Measurements from ENCODE around the gene EPDR1.

DNA sequence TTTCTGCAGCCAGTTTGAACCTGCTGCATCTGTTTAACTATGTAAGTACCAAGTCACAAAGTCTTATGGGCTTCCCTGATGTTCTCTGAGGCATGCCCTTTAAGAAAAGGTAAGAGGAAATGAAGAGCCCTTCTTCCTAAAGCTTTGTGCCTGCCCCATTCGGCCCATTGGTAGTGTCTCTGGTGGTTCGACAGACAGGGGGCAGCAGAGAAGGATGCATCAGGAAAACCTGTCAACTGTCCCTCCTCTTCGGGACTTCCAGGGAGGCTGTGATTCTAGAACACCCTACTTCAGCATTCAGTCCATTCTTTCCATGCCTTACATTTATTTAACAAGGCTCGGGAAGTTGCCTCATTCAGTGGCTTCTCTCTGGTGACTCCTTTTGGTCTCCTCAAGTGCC is 1.9 kb upstream of the EPDR1 start:
- TF ChIP-seq, protein P1, sequence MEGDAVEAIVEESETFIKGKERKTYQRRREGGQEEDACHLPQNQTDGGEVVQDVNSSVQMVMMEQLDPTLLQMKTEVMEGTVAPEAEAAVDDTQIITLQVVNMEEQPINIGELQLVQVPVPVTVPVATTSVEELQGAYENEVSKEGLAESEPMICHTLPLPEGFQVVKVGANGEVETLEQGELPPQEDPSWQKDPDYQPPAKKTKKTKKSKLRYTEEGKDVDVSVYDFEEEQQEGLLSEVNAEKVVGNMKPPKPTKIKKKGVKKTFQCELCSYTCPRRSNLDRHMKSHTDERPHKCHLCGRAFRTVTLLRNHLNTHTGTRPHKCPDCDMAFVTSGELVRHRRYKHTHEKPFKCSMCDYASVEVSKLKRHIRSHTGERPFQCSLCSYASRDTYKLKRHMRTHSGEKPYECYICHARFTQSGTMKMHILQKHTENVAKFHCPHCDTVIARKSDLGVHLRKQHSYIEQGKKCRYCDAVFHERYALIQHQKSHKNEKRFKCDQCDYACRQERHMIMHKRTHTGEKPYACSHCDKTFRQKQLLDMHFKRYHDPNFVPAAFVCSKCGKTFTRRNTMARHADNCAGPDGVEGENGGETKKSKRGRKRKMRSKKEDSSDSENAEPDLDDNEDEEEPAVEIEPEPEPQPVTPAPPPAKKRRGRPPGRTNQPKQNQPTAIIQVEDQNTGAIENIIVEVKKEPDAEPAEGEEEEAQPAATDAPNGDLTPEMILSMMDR (conservative IDR thresholded peaks at IDR 0.05; ENCODE audit: low read depth, low read length): peak; percentile 38
- no peak for TF ChIP-seq EZH2 (IDR thresholded peaks at IDR 0.05; ENCODE audit: borderline replicate concordance, low read depth, low read length, poor library complexity, severe bottlenecking)
